Right atrium auricular region (tissue), 2 donors: ENCODE data around the gene GRIK1. TPM values are rescaled to one million over a fixed set of nuclear protein-coding genes. Genes with fewer than 3 reads are reported as not detected.
"Not testable (repeated sequence)": the region's sequence is repeated elsewhere in the genome, so short reads cannot be mapped to it uniquely, and the experiment has no call there.

Source experiments
- DNase-seq: peaks from one replicate; pipeline ENCODE4 v3.0.0-alpha.2; 2019; ENCODE audit warnings: low spot score
- H3K27ac ChIP-seq, 2 donors: fragments of 200-600 bp; sonication (generic); 1 replicate in 1 of 2; 2 replicates in 1 of 2; pipeline ENCODE4 v1.5.1; 2016 to 2019
- H3K27me3 ChIP-seq, 2 donors: fragments of 200-600 bp; sonication (generic); one replicate each; pipeline versions ENCODE4 v1.5.1 to v1.6.0; 2017 to 2019
- H3K36me3 ChIP-seq: fragments of 200-600 bp; sonication (generic); one replicate; pipeline ENCODE4 v1.5.1; 2016
- H3K4me1 ChIP-seq, 2 donors: fragments of 200-600 bp; sonication (generic); one replicate each; pipeline versions ENCODE4 v1.5.1 to v1.6.0; 2017 to 2019
- H3K4me3 ChIP-seq, 2 donors: fragments of 200-600 bp; sonication (generic); 1 replicate in 1 of 2; 2 replicates in 1 of 2; pipeline ENCODE4 v1.5.1; 2017 to 2019; ENCODE audit warnings: mild to moderate bottlenecking in 1 of 2, moderate library complexity in 1 of 2
- H3K9me3 ChIP-seq, 2 donors: fragments of 200-600 bp; sonication (generic); one replicate each; pipeline ENCODE4 v1.5.1; 2019
- CTCF ChIP-seq, 2 donors: fragments of 200-600 bp; sonication (generic); IDR thresholded peaks; one replicate each; pipeline ENCODE4 v1.5.1; 2019; ENCODE audit warnings: antibody characterized with exemption in 2 of 2
- total RNA-seq, 2 donors: library from RNA; depleted of rRNA; stranded (reverse); fragments of >200 nt; gene quantifications; one replicate each; pipeline ENCODE4 v1.1.0, GENCODE V29; 2016

Gene GRIK1
- total RNA-seq, 2 donors from 2014 or later = not detected

- no peak for TF ChIP-seq CTCF (IDR thresholded peaks at IDR 0.05)
- no peaks in the 10 kb centered on the region for H3K4me1 ChIP-seq
- H3K36me3 ChIP-seq = no peaks in the 10 kb centered on the region
- DNase-seq = no peak
- no peak overlapping the region for H3K4me3 ChIP-seq
- H3K9me3 ChIP-seq = no peaks in the 10 kb centered on the region
- no peaks in the 10 kb centered on the region for H3K27me3 ChIP-seq
- no peak overlapping the region for H3K27ac ChIP-seq
Measured at GRCh38 chr21:29613021-29613420, 326.8 kb downstream of the GRIK1 start.

- no peaks in the 10 kb centered on the region for H3K27me3 ChIP-seq
- no peak for TF ChIP-seq CTCF (IDR thresholded peaks at IDR 0.05)
- H3K4me1 ChIP-seq = no peaks in the 10 kb centered on the region
- DNase-seq = no peak
- no peak overlapping the region for H3K4me3 ChIP-seq
- no peaks in the 10 kb centered on the region for H3K9me3 ChIP-seq
- no peak overlapping the region for H3K27ac ChIP-seq
- no peaks in the 10 kb centered on the region for H3K36me3 ChIP-seq
Measured at GRCh38 chr21:29610779-29611360, 328.9 kb downstream of the GRIK1 start.

DNA sequence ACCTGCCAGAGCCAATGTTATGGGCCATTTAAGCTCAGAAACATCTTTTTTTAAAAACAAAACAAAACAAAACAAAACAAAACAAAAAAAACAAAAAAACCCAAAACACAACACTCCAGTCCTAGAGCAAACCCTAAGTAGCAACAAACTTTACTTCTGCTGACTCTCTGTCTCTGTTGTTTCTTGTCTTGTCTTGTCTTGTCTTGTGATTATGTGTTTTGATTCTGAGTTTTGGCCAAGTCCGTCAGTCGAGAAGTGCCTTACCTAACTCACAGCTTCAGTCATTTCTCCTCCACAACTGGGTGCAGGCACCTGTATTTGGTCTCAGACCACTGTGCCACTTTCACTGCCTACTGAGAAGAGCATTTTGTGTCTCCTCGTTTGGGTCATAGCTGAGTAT lies 333.2 kb downstream of the GRIK1 start:
- DNase-seq = no peak
- no peak overlapping the region for H3K27ac ChIP-seq
- no peaks in the 10 kb centered on the region for H3K27me3 ChIP-seq
- no peak for TF ChIP-seq CTCF (IDR thresholded peaks at IDR 0.05)
- H3K4me1 ChIP-seq = no peaks in the 10 kb centered on the region
- H3K36me3 ChIP-seq = no peaks in the 10 kb centered on the region
- H3K9me3 ChIP-seq = no peaks in the 10 kb centered on the region
- H3K4me3 ChIP-seq = no peak overlapping the region

GRCh38 chr21:29605219-29605618 lies 334.6 kb downstream of the GRIK1 start:
- H3K4me3 ChIP-seq, H3K4me1 ChIP-seq, H3K27me3 ChIP-seq, H3K9me3 ChIP-seq, H3K36me3 ChIP-seq, H3K27ac ChIP-seq, DNase-seq: not testable (repeated sequence)

GRCh38 chr21:29604076-29604475 lies 335.7 kb downstream of the GRIK1 start:
- H3K4me3 ChIP-seq = no peak overlapping the region
- H3K27me3 ChIP-seq = no peaks in the 10 kb centered on the region
- TF ChIP-seq CTCF (IDR thresholded peaks at IDR 0.05) = no peak
- H3K4me1 ChIP-seq = no peaks in the 10 kb centered on the region
- H3K27ac ChIP-seq = no peak overlapping the region
- H3K9me3 ChIP-seq = no peaks in the 10 kb centered on the region
- H3K36me3 ChIP-seq = no peaks in the 10 kb centered on the region
- DNase-seq = no peak

GRCh38 chr21:29601047-29601446 lies 338.7 kb downstream of the GRIK1 start:
- Histone ChIP-seq H3K4me3 (no peak overlapping the region), H3K4me1 (no peaks in the 10 kb centered on the region), H3K9me3 (no peaks in the 10 kb centered on the region), H3K36me3 (no peaks in the 10 kb centered on the region), H3K27ac (no peak overlapping the region), H3K27me3 (no peaks in the 10 kb centered on the region)
- no peak for DNase-seq
- no peak for TF ChIP-seq CTCF (IDR thresholded peaks at IDR 0.05)
